ENCODE data around the gene POLQ.

DNA sequence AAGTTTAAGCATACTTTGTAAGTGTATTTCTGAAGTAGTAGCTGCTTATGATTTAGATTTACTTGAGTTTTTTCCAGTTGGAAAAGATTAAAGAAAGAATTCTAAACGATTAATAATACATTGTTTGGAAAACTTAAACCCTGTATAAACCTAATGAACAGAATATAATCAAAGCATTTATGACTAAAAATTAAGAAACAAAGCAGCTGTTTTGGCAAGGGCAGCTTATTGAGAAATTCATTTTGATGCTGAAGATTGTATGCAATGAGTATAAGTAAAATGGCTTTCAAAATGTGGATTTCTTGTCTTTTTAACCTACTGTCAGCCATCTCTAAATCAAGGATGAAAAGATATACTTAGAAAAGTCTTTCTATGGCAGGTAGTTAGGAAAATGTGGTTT lies 140.2 kb downstream of the POLQ start:
- TF ChIP-seq, protein P1, sequence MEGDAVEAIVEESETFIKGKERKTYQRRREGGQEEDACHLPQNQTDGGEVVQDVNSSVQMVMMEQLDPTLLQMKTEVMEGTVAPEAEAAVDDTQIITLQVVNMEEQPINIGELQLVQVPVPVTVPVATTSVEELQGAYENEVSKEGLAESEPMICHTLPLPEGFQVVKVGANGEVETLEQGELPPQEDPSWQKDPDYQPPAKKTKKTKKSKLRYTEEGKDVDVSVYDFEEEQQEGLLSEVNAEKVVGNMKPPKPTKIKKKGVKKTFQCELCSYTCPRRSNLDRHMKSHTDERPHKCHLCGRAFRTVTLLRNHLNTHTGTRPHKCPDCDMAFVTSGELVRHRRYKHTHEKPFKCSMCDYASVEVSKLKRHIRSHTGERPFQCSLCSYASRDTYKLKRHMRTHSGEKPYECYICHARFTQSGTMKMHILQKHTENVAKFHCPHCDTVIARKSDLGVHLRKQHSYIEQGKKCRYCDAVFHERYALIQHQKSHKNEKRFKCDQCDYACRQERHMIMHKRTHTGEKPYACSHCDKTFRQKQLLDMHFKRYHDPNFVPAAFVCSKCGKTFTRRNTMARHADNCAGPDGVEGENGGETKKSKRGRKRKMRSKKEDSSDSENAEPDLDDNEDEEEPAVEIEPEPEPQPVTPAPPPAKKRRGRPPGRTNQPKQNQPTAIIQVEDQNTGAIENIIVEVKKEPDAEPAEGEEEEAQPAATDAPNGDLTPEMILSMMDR (IDR thresholded peaks at IDR 0.05; ENCODE audit: control extremely low read depth in 1 of 3, insufficient read depth in 1 of 3, low read depth in 1 of 3, low read length in 3 of 3) = no peak
- TF ChIP-seq TCF12 (IDR thresholded peaks at IDR 0.05; ENCODE audit: low read depth, low read length) = no peak
- TF ChIP-seq POLR2AphosphoS5 (IDR thresholded peaks at IDR 0.05; ENCODE audit: low read depth, low read length) = no peak
- no peak for TF ChIP-seq PHF8 (conservative IDR thresholded peaks at IDR 0.05; ENCODE audit: low read depth, low read length)
- TF ChIP-seq TEAD4 (IDR thresholded peaks at IDR 0.05; ENCODE audit: low read depth, low read length) = no peak
- no peak for TF ChIP-seq EGR1 (IDR thresholded peaks at IDR 0.05; ENCODE audit: borderline replicate concordance, low read depth, low read length)
- no peak for TF ChIP-seq BCL11A (IDR thresholded peaks at IDR 0.05; ENCODE audit: low read depth in 2 of 2, low read length in 2 of 2)
- no peak for TF ChIP-seq EZH2 (IDR thresholded peaks at IDR 0.05; ENCODE audit: low read depth, low read length, severe bottlenecking)
- no peak for TF ChIP-seq CREB1 (IDR thresholded peaks at IDR 0.05)
- TF ChIP-seq CHD2 (IDR thresholded peaks at IDR 0.05; ENCODE audit: low read length) = no peak
- no peak for TF ChIP-seq HDAC2 (IDR thresholded peaks at IDR 0.05; ENCODE audit: borderline replicate concordance in 1 of 2, low read depth in 2 of 2, low read length in 2 of 2)
- TF ChIP-seq, protein P2, sequence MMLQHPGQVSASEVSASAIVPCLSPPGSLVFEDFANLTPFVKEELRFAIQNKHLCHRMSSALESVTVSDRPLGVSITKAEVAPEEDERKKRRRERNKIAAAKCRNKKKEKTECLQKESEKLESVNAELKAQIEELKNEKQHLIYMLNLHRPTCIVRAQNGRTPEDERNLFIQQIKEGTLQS (IDR thresholded peaks at IDR 0.05; ENCODE audit: insufficient read depth, low read depth, low read length) = no peak
